Common myeloid progenitor, CD34-positive (primary cell): ENCODE data around the gene RGS7.
"Not testable (repeated sequence)": the region's sequence is repeated elsewhere in the genome, so short reads cannot be mapped to it uniquely, and the experiment has no call there.

Source experiments
- CTCF ChIA-PET: fragments of 350-600 bp; sonication (Branson Sonifier 250); formaldehyde crosslinking; loops from one replicate; lab custom pipeline; 2021; ENCODE audit warnings: antibody characterized with exemption; lab: Charles Lee
- POLR2A ChIA-PET: fragments of 350-600 bp; sonication (Branson Sonifier 250); formaldehyde crosslinking; loops from one replicate; lab custom pipeline; 2021; ENCODE audit warnings: antibody characterized with exemption; lab: Charles Lee
- DNase-seq, 3 donors: peaks; one replicate each; pipeline versions ENCODE4 v3.0.0 to v3.0.0-alpha.2; 2013
- H3K27ac ChIP-seq, 2 experiments: 1 replicate in 1 of 2; 2 replicates in 1 of 2; pipeline ENCODE4 v1.7.0; 2013; ENCODE audit warnings: inconsistent platforms in 2 of 2, low read length in 2 of 2, mild to moderate bottlenecking in 2 of 2, low read depth in 1 of 2, moderate library complexity in 1 of 2; ENCODE audit not compliant: severe bottlenecking in 2 of 2, insufficient read depth in 1 of 2, poor library complexity in 1 of 2
- H3K27me3 ChIP-seq, 5 experiments: replicated peaks in 2 of 5; 1 replicate in 3 of 5; 2 replicates in 2 of 5; pipeline versions ENCODE4 v1.6.1 to v1.7.0; 2013; ENCODE audit warnings: low read length in 4 of 5, mild to moderate bottlenecking in 2 of 5, moderate library complexity in 2 of 5, inconsistent platforms in 1 of 5; ENCODE audit not compliant: insufficient read depth in 5 of 5, control insufficient read depth in 4 of 5
- H3K36me3 ChIP-seq, 4 experiments: 1 replicate in 2 of 4; 2 replicates in 2 of 4; pipeline versions ENCODE4 v1.6.1 to v1.7.0; 2013; ENCODE audit warnings: low read length in 3 of 4, control low read depth in 1 of 4, mild to moderate bottlenecking in 1 of 4; ENCODE audit not compliant: control insufficient read depth in 4 of 4, insufficient read depth in 4 of 4
- H3K4me1 ChIP-seq, 4 experiments: 1 replicate in 3 of 4; 2 replicates in 1 of 4; pipeline versions ENCODE4 v1.6.1 to v1.7.1; 2013; ENCODE audit warnings: low read length in 3 of 4, mild to moderate bottlenecking in 3 of 4, control low read depth in 1 of 4, inconsistent platforms in 1 of 4, moderate library complexity in 1 of 4; ENCODE audit not compliant: control insufficient read depth in 4 of 4, insufficient read depth in 4 of 4; ENCODE audit errors: control extremely low read depth in 1 of 4
- H3K4me3 ChIP-seq, 7 experiments: 1 replicate in 4 of 7; 2 replicates in 3 of 7; pipeline versions ENCODE4 v1.5.1 to v1.7.0; 2013; ENCODE audit warnings: mild to moderate bottlenecking in 7 of 7, low read length in 6 of 7, moderate library complexity in 6 of 7, inconsistent platforms in 2 of 7, low read depth in 2 of 7, control low read depth in 1 of 7; ENCODE audit not compliant: insufficient read depth in 4 of 7, control insufficient read depth in 1 of 7; ENCODE audit errors: extremely low read depth in 1 of 7
- H3K9me3 ChIP-seq, 5 experiments: 1 replicate in 4 of 5; 2 replicates in 1 of 5; pipeline versions ENCODE4 v1.6.1 to v1.7.1; 2013; ENCODE audit warnings: low read length in 4 of 5, mild to moderate bottlenecking in 2 of 5, inconsistent platforms in 1 of 5, low read depth in 1 of 5, moderate library complexity in 1 of 5; ENCODE audit not compliant: control insufficient read depth in 4 of 5, insufficient read depth in 2 of 5; ENCODE audit errors: control extremely low read depth in 1 of 5
- WGBS: methylation state at CpG from one replicate; pipeline ENCODE4 v1.1.5; 2013; ENCODE audit not compliant: insufficient coverage; 5-methylcytosine and 5-hydroxymethylcytosine counted together

Gene RGS7

GRCh38 chr1:241101622-241102021 is 255.4 kb downstream of the RGS7 start:
- CTCF ChIA-PET: no interaction called here
- POLR2A ChIA-PET: no interaction called here
- no CpG with 5 or more reads among the region's 3 CpGs for WGBS

GRCh38 chr1:241097479-241097878 is 259.5 kb downstream of the RGS7 start:
- Histone ChIP-seq H3K36me3 (no peaks in the 10 kb centered on the region), H3K4me3 (no peak overlapping the region), H3K9me3 (no peaks in the 10 kb centered on the region), H3K27ac (no peak overlapping the region), H3K27me3 (no peaks in the 10 kb centered on the region), H3K4me1 (no peaks in the 10 kb centered on the region)
- DNase-seq: no peak
- ChIA-PET CTCF (no interaction called here), POLR2A (no interaction called here)
- 89% methylated on average over 5 of the region's 5 CpGs for WGBS

More at GRCh38 chr1:241101622-241102021, 255.4 kb downstream of the RGS7 start:
- no peak overlapping the region for H3K27ac ChIP-seq
- DNase-seq: no peak
- no peaks in the 10 kb centered on the region for H3K4me1 ChIP-seq
- no peaks in the 10 kb centered on the region for H3K9me3 ChIP-seq
- no peaks in the 10 kb centered on the region for H3K36me3 ChIP-seq
- no peak overlapping the region for H3K4me3 ChIP-seq
- H3K27me3 ChIP-seq: no peaks in the 10 kb centered on the region

GRCh38 chr1:241096982-241097381 is 260.0 kb downstream of the RGS7 start:
- ChIA-PET POLR2A (no interaction called here), CTCF (no interaction called here)
- WGBS: 93% methylated on average over 3 of the region's 4 CpGs
- Histone ChIP-seq H3K4me1 (no peaks in the 10 kb centered on the region), H3K27me3 (no peaks in the 10 kb centered on the region), H3K9me3 (no peaks in the 10 kb centered on the region), H3K36me3 (no peaks in the 10 kb centered on the region), H3K27ac (no peak overlapping the region), H3K4me3 (no peak overlapping the region)
- no peak for DNase-seq

- Histone ChIP-seq H3K27me3 (no peaks in the 10 kb centered on the region), H3K9me3 (no peaks in the 10 kb centered on the region), H3K4me1 (no peaks in the 10 kb centered on the region), H3K27ac (no peak overlapping the region), H3K4me3 (no peak overlapping the region), H3K36me3 (no peaks in the 10 kb centered on the region)
- no peak for DNase-seq
- ChIA-PET POLR2A (no interaction called here), CTCF (no interaction called here)
- WGBS: 100% methylated on average over 3 of the region's 6 CpGs
Observed at GRCh38 chr1:241095847-241096246, 261.2 kb downstream of the RGS7 start.

GRCh38 chr1:241090798-241091197 is 266.2 kb downstream of the RGS7 start:
- no peaks in the 10 kb centered on the region for H3K27me3 ChIP-seq
- H3K36me3 ChIP-seq: no peaks in the 10 kb centered on the region
- no peak overlapping the region for H3K27ac ChIP-seq
- H3K4me1 ChIP-seq: no peaks in the 10 kb centered on the region
- H3K9me3 ChIP-seq: no peaks in the 10 kb centered on the region
- ChIA-PET POLR2A (no interaction called here), CTCF (no interaction called here)
- 85% methylated on average over 2 of the region's 3 CpGs for WGBS
- no peak for DNase-seq
- H3K4me3 ChIP-seq: no peak overlapping the region

- CTCF ChIA-PET, H3K4me1 ChIP-seq, DNase-seq, H3K36me3 ChIP-seq, POLR2A ChIA-PET, H3K4me3 ChIP-seq, H3K27me3 ChIP-seq, H3K9me3 ChIP-seq, H3K27ac ChIP-seq: not testable (repeated sequence)
- 88% methylated on average over 1 of the region's 1 CpG for WGBS
Observed at GRCh38 chr1:241089066-241089465, 267.9 kb downstream of the RGS7 start.

- DNase-seq, H3K9me3 ChIP-seq, H3K4me3 ChIP-seq, H3K27me3 ChIP-seq, CTCF ChIA-PET, H3K4me1 ChIP-seq, POLR2A ChIA-PET, H3K27ac ChIP-seq, H3K36me3 ChIP-seq: not testable (repeated sequence)
- no CpG with 5 or more reads among the region's 2 CpGs for WGBS
Observed at GRCh38 chr1:241088075-241088474, 268.9 kb downstream of the RGS7 start.
